GM08714 (cell line): ENCODE measurements around the gene SARDH.

Experiments used
- H3K4me3 ChIP-seq: fragments of 200-500 bp; sonication (Bioruptor generic); 2 replicates; pipeline ENCODE4 v1.5.1; 2014; ENCODE audit warnings: mild to moderate bottlenecking, low read length, inconsistent platforms
- ZNF274 ChIP-seq: IDR thresholded peaks from 2 replicates; pipeline ENCODE4 v1.6.1; 2012; ENCODE audit warnings: mild to moderate bottlenecking, low read depth, low read length

Gene SARDH

DNA sequence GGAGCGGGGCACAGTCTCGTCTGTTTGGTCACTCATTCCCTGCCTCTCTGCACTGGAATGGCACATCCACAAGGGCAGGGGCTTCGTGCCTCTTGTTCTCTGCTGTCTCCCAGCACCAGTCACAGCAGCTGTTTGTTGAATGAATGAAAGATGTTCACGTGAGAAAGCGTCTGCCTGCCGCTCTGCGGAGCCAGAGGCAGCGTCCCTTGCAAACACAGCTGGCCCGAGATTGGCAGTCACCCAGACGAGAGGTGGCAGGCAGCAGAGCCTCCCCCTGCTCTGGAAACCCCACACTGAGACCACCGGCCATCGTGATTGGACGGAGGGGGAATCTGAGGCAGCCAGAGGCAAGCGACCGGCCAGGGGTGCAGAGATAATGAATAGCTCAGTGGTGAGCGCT lies 123.0 kb downstream of the SARDH start:
- TF ChIP-seq ZNF274 = no peak
- H3K4me3 ChIP-seq = no peak overlapping the region

- no peak for TF ChIP-seq ZNF274
- no peak overlapping the region for H3K4me3 ChIP-seq
These were observed 123.5 kb downstream of the SARDH start for GRCh38 chr9:133614678-133615077.

DNA sequence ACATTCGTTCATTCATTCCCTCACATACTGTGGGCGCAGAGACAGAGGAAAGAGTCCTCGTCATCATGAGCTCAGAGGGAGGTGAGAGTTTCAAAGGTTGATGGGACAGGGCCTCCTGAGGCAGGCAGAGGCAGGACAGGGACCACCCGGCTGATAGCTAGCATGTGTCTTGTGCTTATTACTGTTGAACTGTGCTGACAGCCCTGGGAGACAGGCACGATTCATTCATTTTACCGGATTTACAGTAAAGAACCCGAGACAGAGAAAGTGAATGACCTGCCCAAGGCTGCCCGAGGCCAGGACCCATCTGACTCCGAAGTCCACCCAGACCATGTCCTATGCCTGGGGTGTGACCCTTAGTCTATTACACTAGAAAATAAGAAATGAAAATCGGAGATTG lies 124.1 kb downstream of the SARDH start:
- no peak for TF ChIP-seq ZNF274
- H3K4me3 ChIP-seq = no peak overlapping the region
